Measurements from ENCODE around the gene NRXN2.

NRXN2 gene

GRCh38 chr11:64641596-64642417, 81.2 kb downstream of the NRXN2 start:
- no peak for TF ChIP-seq CTCF (conservative IDR thresholded peaks at IDR 0.05; ENCODE audit: control insufficient read depth, insufficient read depth, low read depth, low read length)
- H3K4me3 ChIP-seq (ENCODE audit: control insufficient read depth, low read depth, low read length), result no peak overlapping the region

GRCh38 chr11:64639885-64640284, 83.1 kb downstream of the NRXN2 start:
- no peak overlapping the region for H3K4me3 ChIP-seq (ENCODE audit: control insufficient read depth, low read depth, low read length)
- no peak for TF ChIP-seq CTCF (conservative IDR thresholded peaks at IDR 0.05; ENCODE audit: control insufficient read depth, insufficient read depth, low read depth, low read length)
- DNase-seq (ENCODE audit: low read depth), result no peak

More at GRCh38 chr11:64641596-64642417, 81.2 kb downstream of the NRXN2 start:
- no peak for DNase-seq (ENCODE audit: low read depth)

DNA sequence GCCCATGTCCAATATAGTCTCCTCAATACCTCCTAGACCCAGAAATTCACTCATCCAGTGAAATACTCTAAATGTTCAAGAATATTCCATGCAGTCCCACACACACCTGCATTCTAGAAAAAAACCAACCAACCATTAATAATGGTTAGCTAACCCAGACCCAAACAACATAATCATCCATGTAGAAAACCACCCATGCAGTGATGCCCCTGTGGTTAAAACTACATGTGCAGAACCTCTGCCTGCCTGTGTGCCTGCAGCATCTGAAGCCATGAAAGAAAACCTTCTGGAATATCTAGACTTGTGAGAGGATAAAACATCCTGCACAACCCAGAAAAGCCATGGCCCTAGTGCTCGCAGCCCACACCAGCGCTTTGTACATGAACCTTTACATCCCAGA, 84.2 kb downstream of the NRXN2 start:
- TF ChIP-seq CTCF (conservative IDR thresholded peaks at IDR 0.05; ENCODE audit: control insufficient read depth, insufficient read depth, low read depth, low read length), result no peak
- no peak overlapping the region for H3K4me3 ChIP-seq (ENCODE audit: control insufficient read depth, low read depth, low read length)
- no peak for DNase-seq (ENCODE audit: low read depth)

DNA sequence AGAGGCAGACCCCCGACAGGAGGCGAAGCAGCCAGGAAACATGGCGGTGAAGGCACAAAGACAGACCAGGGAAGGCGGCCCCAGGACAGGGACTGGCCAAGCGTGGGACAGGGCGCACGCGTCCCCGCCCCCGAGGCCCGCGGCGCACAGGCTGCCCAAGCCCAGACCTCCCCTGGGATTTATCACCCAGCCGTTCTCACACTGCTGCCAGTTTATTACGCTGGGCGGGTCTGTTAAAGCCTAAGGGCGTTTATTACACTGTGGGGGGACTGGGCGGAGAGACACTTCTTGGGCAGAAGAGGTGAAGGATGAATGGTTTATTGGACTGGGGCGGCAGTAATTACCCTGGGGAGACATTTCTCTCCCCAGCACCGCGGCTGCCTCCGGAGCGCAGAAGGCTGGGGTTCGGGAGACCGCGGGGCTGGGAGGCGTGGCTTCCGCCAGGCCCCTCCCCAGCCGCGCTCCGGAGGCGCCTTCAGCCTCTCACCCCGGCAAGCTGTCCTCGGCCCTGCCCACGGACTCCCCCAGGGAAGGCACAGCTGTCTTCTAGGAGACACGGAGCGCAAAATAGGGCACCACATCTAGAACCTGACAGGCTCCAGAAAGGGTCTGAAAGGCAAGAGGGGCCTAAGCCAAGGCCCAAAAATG, 84.9 kb downstream of the NRXN2 start:
- no peak for TF ChIP-seq CTCF (conservative IDR thresholded peaks at IDR 0.05; ENCODE audit: control insufficient read depth, insufficient read depth, low read depth, low read length)
- no peak overlapping the region for H3K4me3 ChIP-seq (ENCODE audit: control insufficient read depth, low read depth, low read length)
- no peak for DNase-seq (ENCODE audit: low read depth)

DNA sequence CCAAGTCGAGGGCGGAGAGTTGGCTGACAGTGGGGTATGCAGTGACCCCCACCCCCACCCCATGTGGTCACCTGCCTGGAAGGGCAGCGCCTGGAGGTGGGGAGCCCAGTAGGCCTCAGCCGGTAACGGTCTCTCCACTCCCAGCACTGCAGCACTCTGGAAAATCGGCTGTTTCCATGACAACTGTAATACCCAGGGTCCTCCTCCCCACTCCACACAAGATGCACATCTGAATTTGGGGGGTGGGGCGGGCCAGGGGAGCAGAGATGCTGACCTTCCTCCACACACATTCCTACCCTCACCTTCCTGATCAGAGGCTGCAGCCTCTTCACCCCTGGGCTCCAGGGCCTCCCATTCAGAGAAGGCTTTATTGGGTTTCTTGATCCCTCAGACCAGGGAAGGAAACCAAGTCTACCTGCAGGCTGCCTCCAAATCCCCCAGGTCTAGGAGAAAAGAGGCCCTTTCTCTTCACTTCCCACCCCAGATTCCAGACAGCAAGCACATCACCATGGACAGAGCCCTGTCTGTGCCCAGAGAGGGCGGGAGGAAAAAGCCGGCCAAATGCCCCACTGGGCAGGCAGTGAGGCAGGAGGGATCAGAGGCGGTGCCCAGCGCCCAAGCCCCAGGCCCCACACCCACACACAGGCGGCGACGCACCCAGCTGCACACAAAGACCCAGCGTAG, 85.5 kb downstream of the NRXN2 start:
- no peak overlapping the region for H3K4me3 ChIP-seq (ENCODE audit: control insufficient read depth, low read depth, low read length)
- TF ChIP-seq CTCF (conservative IDR thresholded peaks at IDR 0.05; ENCODE audit: control insufficient read depth, insufficient read depth, low read depth, low read length), result no peak
- DNase-seq (ENCODE audit: low read depth), result no peak

DNA sequence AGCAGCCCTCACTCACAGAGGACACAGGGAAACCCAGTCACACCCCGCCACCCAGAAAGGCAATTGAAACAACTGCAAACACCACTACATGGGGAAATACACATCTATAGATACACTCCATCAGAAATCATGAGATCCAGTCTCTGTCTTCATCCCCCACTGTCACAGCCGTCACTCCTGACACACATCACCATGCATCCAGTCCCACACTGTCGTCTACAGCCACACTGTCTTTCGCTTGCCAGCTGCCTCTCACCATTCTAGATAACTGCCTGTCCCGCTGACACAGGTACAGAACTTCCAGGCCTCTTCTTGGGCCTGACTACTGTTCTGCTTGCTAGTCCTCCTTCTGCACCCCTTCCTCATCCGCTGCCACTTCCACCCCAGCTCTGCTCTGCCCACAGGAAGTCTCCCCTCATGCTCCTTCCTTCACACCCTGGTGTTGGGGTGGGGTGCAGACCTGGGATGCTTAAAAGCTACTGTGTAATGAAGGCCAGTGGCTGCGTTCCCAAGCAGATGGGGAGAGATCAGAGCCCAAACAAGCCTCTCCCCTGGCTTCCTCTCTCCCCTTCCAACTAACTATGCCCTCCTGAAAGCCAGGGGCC, 89.3 kb downstream of the NRXN2 start:
- no peak for DNase-seq (ENCODE audit: low read depth)
- TF ChIP-seq CTCF (conservative IDR thresholded peaks at IDR 0.05; ENCODE audit: control insufficient read depth, insufficient read depth, low read depth, low read length), result no peak
- H3K4me3 ChIP-seq (ENCODE audit: control insufficient read depth, low read depth, low read length), result no peak overlapping the region

Measured in fibroblast of mammary gland (primary cell).